ENCODE results near the gene C3orf33.

- TF ChIP-seq SMARCC2 (IDR thresholded peaks at IDR 0.05) (no peak), ZNF513 (CRISPR knock-in tag; conservative IDR thresholded peaks at IDR 0.05) (no peak), SUZ12 (IDR thresholded peaks at IDR 0.05; ENCODE audit: low read depth, low read length) (no peak), HIVEP1 (CRISPR knock-in tag; IDR thresholded peaks at IDR 0.05) (no peak), ZNF75D (CRISPR knock-in tag; IDR thresholded peaks at IDR 0.05; ENCODE audit: borderline replicate concordance) (no peak), SMARCE1 (IDR thresholded peaks at IDR 0.05; ENCODE audit: borderline replicate concordance) (no peak), RBM39 (IDR thresholded peaks at IDR 0.05; ENCODE audit: low read depth, low read length, poor library complexity, severe bottlenecking) (no peak), HNRNPH1 (optimal IDR thresholded peaks at IDR 0.05; ENCODE audit: low read depth, low read length) (no peak)
- TF ChIP-seq, protein P1, sequence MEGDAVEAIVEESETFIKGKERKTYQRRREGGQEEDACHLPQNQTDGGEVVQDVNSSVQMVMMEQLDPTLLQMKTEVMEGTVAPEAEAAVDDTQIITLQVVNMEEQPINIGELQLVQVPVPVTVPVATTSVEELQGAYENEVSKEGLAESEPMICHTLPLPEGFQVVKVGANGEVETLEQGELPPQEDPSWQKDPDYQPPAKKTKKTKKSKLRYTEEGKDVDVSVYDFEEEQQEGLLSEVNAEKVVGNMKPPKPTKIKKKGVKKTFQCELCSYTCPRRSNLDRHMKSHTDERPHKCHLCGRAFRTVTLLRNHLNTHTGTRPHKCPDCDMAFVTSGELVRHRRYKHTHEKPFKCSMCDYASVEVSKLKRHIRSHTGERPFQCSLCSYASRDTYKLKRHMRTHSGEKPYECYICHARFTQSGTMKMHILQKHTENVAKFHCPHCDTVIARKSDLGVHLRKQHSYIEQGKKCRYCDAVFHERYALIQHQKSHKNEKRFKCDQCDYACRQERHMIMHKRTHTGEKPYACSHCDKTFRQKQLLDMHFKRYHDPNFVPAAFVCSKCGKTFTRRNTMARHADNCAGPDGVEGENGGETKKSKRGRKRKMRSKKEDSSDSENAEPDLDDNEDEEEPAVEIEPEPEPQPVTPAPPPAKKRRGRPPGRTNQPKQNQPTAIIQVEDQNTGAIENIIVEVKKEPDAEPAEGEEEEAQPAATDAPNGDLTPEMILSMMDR (CRISPR knock-in tag; IDR thresholded peaks at IDR 0.05) = no peak
Measured at GRCh38 chr3:155847993-155848392, 41.9 kb upstream of the C3orf33 start.

Data from HepG2 (cell line).